Parathyroid adenoma (tissue), 2 donors: ENCODE measurements around the gene NPBWR2.

Experiments
- H2AFZ ChIP-seq: fragments of 300-600 bp; sonication (generic); one replicate; pipeline ENCODE4 v1.7.0; 2017; ENCODE audit warnings: antibody characterized with exemption, mild to moderate bottlenecking
- H3K27ac ChIP-seq: fragments of 300-600 bp; sonication (generic); one replicate; pipeline ENCODE4 v1.7.0; 2017
- H3K27me3 ChIP-seq: fragments of 300-600 bp; sonication (generic); one replicate; pipeline ENCODE4 v1.7.0; 2017; ENCODE audit warnings: low read length; ENCODE audit not compliant: control insufficient read depth, insufficient read depth
- H3K36me3 ChIP-seq: fragments of 300-600 bp; sonication (generic); one replicate; pipeline ENCODE4 v1.7.0; 2017; ENCODE audit warnings: low read length; ENCODE audit not compliant: control insufficient read depth, insufficient read depth
- H3K4me1 ChIP-seq: fragments of 300-600 bp; sonication (generic); one replicate; pipeline ENCODE4 v1.7.0; 2017; ENCODE audit warnings: control low read depth
- H3K4me2 ChIP-seq: fragments of 300-600 bp; sonication (generic); one replicate; pipeline ENCODE4 v1.7.0; 2017; ENCODE audit warnings: low read length
- H3K4me3 ChIP-seq: fragments of 300-600 bp; sonication (generic); one replicate; pipeline ENCODE4 v1.7.0; 2017; ENCODE audit warnings: low read depth, low read length
- H3K79me2 ChIP-seq: fragments of 300-600 bp; sonication (generic); one replicate; pipeline ENCODE4 v1.7.0; 2017; ENCODE audit warnings: control low read depth
- H3K9ac ChIP-seq: fragments of 300-600 bp; sonication (generic); one replicate; pipeline ENCODE4 v1.7.0; 2017; ENCODE audit warnings: mild to moderate bottlenecking
- H3K9me3 ChIP-seq: fragments of 300-600 bp; sonication (generic); one replicate; pipeline ENCODE4 v1.7.0; 2017; ENCODE audit warnings: low read length; ENCODE audit not compliant: control insufficient read depth
- CTCF ChIP-seq: fragments of 300-600 bp; sonication (generic); IDR thresholded peaks from one replicate; pipeline ENCODE4 v1.7.0; 2017; ENCODE audit warnings: antibody characterized with exemption, mild to moderate bottlenecking
- donor health status: primary hyperparathyroidism.

NPBWR2 gene

GRCh38 chr20:64106981-64107735 lies at the start of gene NPBWR2:
NPBWR2 (minus strand) TSS chr20:64107565; CDS start chr20:64106831, 734 bp downstream.
- Histone ChIP-seq H3K79me2 (peaks cover 22% of the 10 kb centered on the region), H3K9ac (no peak within 1 kb of the TSS), H3K4me3 (no peak within 1 kb of the TSS), H3K4me2 (no peak within 1 kb of the TSS), H3K9me3 (no peaks in the 10 kb centered on the region), H3K27me3 (no peaks in the 10 kb centered on the region), H2AFZ (no peak within 1 kb of the TSS), H3K36me3 (no peaks in the 10 kb centered on the region), H3K4me1 (peaks cover 26% of the 10 kb centered on the region), H3K27ac (no peak within 1 kb of the TSS)
- no peak for TF ChIP-seq CTCF

GRCh38 chr20:64156136-64156885 lies 48.9 kb upstream of the NPBWR2 start:
- no peaks in the 10 kb centered on the region for H3K36me3 ChIP-seq
- no peak overlapping the region for H2AFZ ChIP-seq
- peaks cover 25% of the 10 kb centered on the region for H3K79me2 ChIP-seq
- no peak overlapping the region for H3K9ac ChIP-seq
- peaks cover 25% of the 10 kb centered on the region for H3K4me1 ChIP-seq
- H3K27ac ChIP-seq: no peak overlapping the region
- H3K4me2 ChIP-seq: no peak overlapping the region
- H3K9me3 ChIP-seq: no peaks in the 10 kb centered on the region
- no peak for TF ChIP-seq CTCF
- H3K27me3 ChIP-seq: no peaks in the 10 kb centered on the region
- no peak overlapping the region for H3K4me3 ChIP-seq

GRCh38 chr20:64155258-64156135 lies 48.1 kb upstream of the NPBWR2 start:
- Histone ChIP-seq H3K36me3 (no peaks in the 10 kb centered on the region), H3K27me3 (no peaks in the 10 kb centered on the region), H3K4me2 (no peak overlapping the region), H3K79me2 (peaks cover 27% of the 10 kb centered on the region), H3K4me1 (peaks cover 25% of the 10 kb centered on the region), H3K4me3 (no peak overlapping the region), H3K9ac (no peak overlapping the region), H3K27ac (peak overlapping the region; percentile 68), H3K9me3 (no peaks in the 10 kb centered on the region), H2AFZ (peak overlapping the region; percentile 50)
- TF ChIP-seq CTCF: no peak

GRCh38 chr20:64154590-64155257 lies 47.4 kb upstream of the NPBWR2 start:
- peaks cover 27% of the 10 kb centered on the region for H3K79me2 ChIP-seq
- H2AFZ ChIP-seq: no peak overlapping the region
- peaks cover 25% of the 10 kb centered on the region for H3K4me1 ChIP-seq
- no peaks in the 10 kb centered on the region for H3K9me3 ChIP-seq
- H3K4me2 ChIP-seq: no peak overlapping the region
- H3K27ac ChIP-seq: peak overlapping the region; percentile 68
- H3K4me3 ChIP-seq: no peak overlapping the region
- no peaks in the 10 kb centered on the region for H3K27me3 ChIP-seq
- H3K36me3 ChIP-seq: no peaks in the 10 kb centered on the region
- no peak overlapping the region for H3K9ac ChIP-seq
- TF ChIP-seq CTCF: no peak
